Measurements from ENCODE around the gene SHB. TPM values are rescaled to one million over a fixed set of nuclear protein-coding genes. Genes with fewer than 3 reads are reported as not detected.

Gene SHB
- total and polyA plus RNA-seq, 2 of the 8 experiments (the other 6 are each of a cell fraction or from before 2014, with no cell fraction given) = 4.1 to 12.6 TPM

DNA sequence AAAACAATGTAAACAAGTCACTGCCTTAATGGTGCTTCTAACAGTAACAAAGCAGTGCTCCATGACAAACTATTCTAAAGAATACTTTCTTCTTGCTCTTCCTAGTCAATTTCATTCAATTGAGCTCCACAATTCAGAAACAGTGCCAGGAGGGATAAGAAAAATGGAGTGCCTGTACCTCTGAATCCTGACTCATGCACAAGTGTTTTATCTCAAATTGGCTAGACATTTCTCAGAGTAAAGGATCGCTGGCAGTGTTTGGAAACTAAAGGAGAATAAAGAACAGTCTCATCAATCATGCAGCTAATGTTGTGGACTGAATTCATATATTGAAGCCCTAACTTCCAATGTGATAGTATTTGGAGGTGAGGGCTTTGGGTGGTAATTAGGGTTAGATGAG lies 192.7 kb downstream of the SHB start:
- Histone ChIP-seq H2BK20ac (ENCODE audit: low read length) (no peak overlapping the region), H4K91ac (replicated peaks; ENCODE audit: insufficient read length, low read length) (no peak overlapping the region), H3K36me3 (ENCODE audit: control insufficient read depth in 2 of 4, insufficient read depth in 4 of 4, low read length in 3 of 4) (peaks cover 0 to 5% (median 0%) of the 10 kb centered on the region in 4 experiments; a peak in 1 of 8 replicates), H3K79me1 (ENCODE audit: low read depth, low read length) (no peaks in the 10 kb centered on the region), H3K27ac (ENCODE audit: low read depth, low read length) (no peak overlapping the region), H3K18ac (ENCODE audit: extremely low read depth, low read length) (no peak overlapping the region), H2BK12ac (ENCODE audit: low read depth, low read length) (no peak overlapping the region), H2BK15ac (ENCODE audit: low read length) (no peak overlapping the region), H3K4ac (replicated peaks; ENCODE audit: insufficient read length, low read depth, low read length) (no peak overlapping the region), H2AK5ac (ENCODE audit: low read depth, low read length) (no peak overlapping the region), H3K14ac (ENCODE audit: insufficient read length) (no peak overlapping the region), H4K20me1 (replicated peaks in 1 of 2; ENCODE audit: control insufficient read depth in 1 of 2, insufficient read depth in 2 of 2, low read length in 2 of 2) (no peaks in the 10 kb centered on the region), H2AFZ (ENCODE audit: low read length) (no peak overlapping the region), H3K23me2 (ENCODE audit: low read depth, low read length) (no peaks in the 10 kb centered on the region), H3K27me3 (replicated peaks in 1 of 4; ENCODE audit: control insufficient read depth in 3 of 4, extremely low read depth in 1 of 4, insufficient read depth in 3 of 4, low read length in 3 of 4) (no peaks in the 10 kb centered on the region), H3K56ac (replicated peaks; ENCODE audit: insufficient read length, low read depth, low read length) (no peak overlapping the region), H3K9me3 (ENCODE audit: insufficient read depth in 2 of 2, low read depth in 1 of 2, low read length in 1 of 2) (peaks cover 9 to 10% of the 10 kb centered on the region in 2 experiments), H3K4me1 (replicated peaks in 1 of 4; ENCODE audit: control insufficient read depth in 3 of 4, insufficient read depth in 4 of 4, low read length in 3 of 4) (no peaks in the 10 kb centered on the region), H3K9ac (replicated peaks in 1 of 4; ENCODE audit: extremely low read depth in 1 of 4, low read depth in 3 of 4, low read length in 3 of 4) (no peak overlapping the region), H4K5ac (ENCODE audit: insufficient read length, low read depth, low read length) (no peak overlapping the region), H2BK5ac (ENCODE audit: low read depth, low read length) (no peak overlapping the region), H4K8ac (ENCODE audit: extremely low read depth, insufficient read depth, low read length) (no peak overlapping the region), H3K4me2 (ENCODE audit: insufficient read depth in 1 of 2, low read depth in 2 of 2, low read length in 2 of 2) (no peak overlapping the region), H3K79me2 (ENCODE audit: control insufficient read depth in 1 of 2, insufficient read depth in 2 of 2, low read length in 2 of 2) (no peaks in the 10 kb centered on the region), H2BK120ac (replicated peaks; ENCODE audit: low read depth, low read length) (no peak overlapping the region), H3K23ac (ENCODE audit: insufficient read length) (no peak overlapping the region), H3K4me3 (ENCODE audit: extremely low read depth in 1 of 4, insufficient read depth in 2 of 4, low read depth in 3 of 4, low read length in 4 of 4) (no peak overlapping the region)
- DNase-seq (ENCODE audit: low read depth in 1 of 2, low spot score in 2 of 2) = no peak
- WGBS, 2 experiments (ENCODE audit: extremely low coverage in 1 of 2, insufficient coverage in 1 of 2, insufficient read length in 1 of 2, insufficient replicate concordance in 2 of 2, low coverage in 1 of 2, low lambda C conversion rate in 2 of 2, missing lambda C conversion rate in 1 of 2) = 79% methylated on average over 1 of the region's 1 CpG; no CpG with 5 or more reads in 1 of the 2 experiments
- FAIRE-seq = no peak
- TF ChIP-seq ZNF274 (IDR thresholded peaks at IDR 0.05; ENCODE audit: borderline replicate concordance, extremely low read depth, low read length) (no peak), GTF2F1 (IDR thresholded peaks at IDR 0.05; ENCODE audit: borderline replicate concordance, low read depth, low read length) (no peak), SP4 (IDR thresholded peaks at IDR 0.05; ENCODE audit: low read length) (no peak), RAD21 (IDR thresholded peaks at IDR 0.05 in 1 of 2, conservative IDR thresholded peaks at IDR 0.05 in 1 of 2; ENCODE audit: low read depth in 2 of 2, low read length in 2 of 2) (no peak), SRF (IDR thresholded peaks at IDR 0.05; ENCODE audit: low read depth, low read length) (no peak)
- CTCF ChIA-PET (ENCODE audit: partially characterized antibody) = no interaction called here
- POLR2A ChIA-PET (ENCODE audit: partially characterized antibody) = no interaction called here
